ENCODE results near the gene ASB6.
"Not testable (repeated sequence)": the region's sequence is repeated elsewhere in the genome, so short reads cannot be mapped to it uniquely, and the experiment has no call there.

ASB6 gene

GRCh38 chr9:129666575-129666974 lies 24.6 kb upstream of the ASB6 start:
- no peak for DNase-seq

GRCh38 chr9:129665814-129666520 lies 24.0 kb upstream of the ASB6 start:
- no peak for DNase-seq

GRCh38 chr9:129665389-129665775 lies 23.4 kb upstream of the ASB6 start, which contains the start of gene PRRX2:
Gene PRRX2 (plus strand): TSS chr9:129665647. CDS start chr9:129665868, 221 bp downstream.
- DNase-seq = no peak

- DNase-seq = no peak
Observed at GRCh38 chr9:129664746-129665388, 22.9 kb upstream of the ASB6 start.

GRCh38 chr9:129662239-129662638 lies 20.3 kb upstream of the ASB6 start:
- DNase-seq = not testable (repeated sequence)

GRCh38 chr9:129661029-129661428 lies 19.1 kb upstream of the ASB6 start:
- no peak for DNase-seq

GRCh38 chr9:129656795-129657390 lies 14.9 kb upstream of the ASB6 start:
- DNase-seq = peak; percentile 28

- no peak for DNase-seq
Observed at GRCh38 chr9:129655696-129656095, 13.7 kb upstream of the ASB6 start.

GRCh38 chr9:129655154-129655553 lies 13.2 kb upstream of the ASB6 start:
- DNase-seq = no peak

GRCh38 chr9:129654554-129655040 lies 12.6 kb upstream of the ASB6 start:
- no peak for DNase-seq

- no peak for DNase-seq
Observed at GRCh38 chr9:129653823-129654553, 12.0 kb upstream of the ASB6 start.

- DNase-seq = no peak
Observed at GRCh38 chr9:129650680-129651235, 8.8 kb upstream of the ASB6 start.

- DNase-seq = no peak
Observed at GRCh38 chr9:129649726-129650679, 8.1 kb upstream of the ASB6 start.

GRCh38 chr9:129648764-129649115 lies 6.8 kb upstream of the ASB6 start:
- no peak for DNase-seq

- no peak for DNase-seq
Observed at GRCh38 chr9:129648092-129648763, 6.3 kb upstream of the ASB6 start.

GRCh38 chr9:129647635-129648034 lies 5.7 kb upstream of the ASB6 start:
- no peak for DNase-seq

- no peak for DNase-seq
Observed at GRCh38 chr9:129646654-129647053, 4.7 kb upstream of the ASB6 start.

- DNase-seq = no peak
Observed at GRCh38 chr9:129646252-129646651, 4.3 kb upstream of the ASB6 start.

- DNase-seq = no peak
Observed at GRCh38 chr9:129644902-129645301, 3.0 kb upstream of the ASB6 start.

GRCh38 chr9:129644365-129644764 lies 2.4 kb upstream of the ASB6 start:
- DNase-seq = no peak

- DNase-seq = no peak
Observed at GRCh38 chr9:129643706-129644105, 1.8 kb upstream of the ASB6 start.
